ENCODE results near the gene ANO9.
"Not testable (repeated sequence)": the region's sequence is repeated elsewhere in the genome, so short reads cannot be mapped to it uniquely, and the experiment has no call there.

ANO9 gene

GRCh38 chr11:434496-434895, 7.3 kb downstream of the ANO9 start:
- DNase-seq (ENCODE audit: low read depth in 2 of 2), result no peak

- DNase-seq (ENCODE audit: low read depth in 2 of 2), result no peak
These were observed 8.2 kb downstream of the ANO9 start for GRCh38 chr11:433641-434040.

GRCh38 chr11:433111-433510, 8.7 kb downstream of the ANO9 start:
- no peak for DNase-seq (ENCODE audit: low read depth in 2 of 2)

- no peak for DNase-seq (ENCODE audit: low read depth in 2 of 2)
These were observed 9.2 kb downstream of the ANO9 start for GRCh38 chr11:432501-433100.

- DNase-seq (ENCODE audit: low read depth in 2 of 2), result no peak
These were observed 9.9 kb downstream of the ANO9 start for GRCh38 chr11:431921-432320.

GRCh38 chr11:429931-430456, 11.8 kb downstream of the ANO9 start:
- DNase-seq (ENCODE audit: low read depth in 2 of 2), result no peak

GRCh38 chr11:429391-429790, 12.4 kb downstream of the ANO9 start:
- no peak for DNase-seq (ENCODE audit: low read depth in 2 of 2)

- DNase-seq (ENCODE audit: low read depth in 2 of 2), result no peak
These were observed 13.5 kb downstream of the ANO9 start for GRCh38 chr11:428295-428694.

GRCh38 chr11:426851-427250, 15.0 kb downstream of the ANO9 start:
- DNase-seq (ENCODE audit: low read depth in 2 of 2), result no peak

- DNase-seq (ENCODE audit: low read depth in 2 of 2), result no peak
These were observed 16.5 kb downstream of the ANO9 start for GRCh38 chr11:425301-425700.

- DNase-seq (ENCODE audit: low read depth in 2 of 2), result not testable (repeated sequence)
These were observed 17.0 kb downstream of the ANO9 start for GRCh38 chr11:424766-425165.

- no peak for DNase-seq (ENCODE audit: low read depth in 2 of 2)
These were observed 17.6 kb downstream of the ANO9 start for GRCh38 chr11:424232-424631.

GRCh38 chr11:422249-422656, 19.6 kb downstream of the ANO9 start:
- DNase-seq (ENCODE audit: low read depth in 2 of 2), result no peak

GRCh38 chr11:420911-421321, 20.9 kb downstream of the ANO9 start:
- no peak for DNase-seq (ENCODE audit: low read depth in 2 of 2)

GRCh38 chr11:420054-420910, 21.5 kb downstream of the ANO9 start:
- DNase-seq (ENCODE audit: low read depth in 2 of 2), result no peak

- DNase-seq (ENCODE audit: low read depth in 2 of 2), result no peak
These were observed 22.4 kb downstream of the ANO9 start for GRCh38 chr11:419248-420005.

GRCh38 chr11:418343-419247, 23.2 kb downstream of the ANO9 start:
- DNase-seq (ENCODE audit: low read depth in 2 of 2), result no peak

- DNase-seq (ENCODE audit: low read depth in 2 of 2), result no peak
These were observed 24.0 kb downstream of the ANO9 start for GRCh38 chr11:417652-418342.

- DNase-seq (ENCODE audit: low read depth in 2 of 2), result no peak
These were observed 24.8 kb downstream of the ANO9 start for GRCh38 chr11:416757-417621.

All from fibroblast of skin of left biceps (primary cell).